GM18868 (cell line): ENCODE results near the gene ALG8.
"Not testable (repeated sequence)": the region's sequence is repeated elsewhere in the genome, so short reads cannot be mapped to it uniquely, and the experiment has no call there.

ENCODE experiments used
- ATAC-seq: cut with Tn5 transposase; IDR thresholded peaks from one replicate; pipeline ENCODE4 v1.9.1; 2021; ENCODE audit warnings: mild to moderate bottlenecking, moderate library complexity; ENCODE audit not compliant: unreplicated experiment

Gene ALG8

DNA sequence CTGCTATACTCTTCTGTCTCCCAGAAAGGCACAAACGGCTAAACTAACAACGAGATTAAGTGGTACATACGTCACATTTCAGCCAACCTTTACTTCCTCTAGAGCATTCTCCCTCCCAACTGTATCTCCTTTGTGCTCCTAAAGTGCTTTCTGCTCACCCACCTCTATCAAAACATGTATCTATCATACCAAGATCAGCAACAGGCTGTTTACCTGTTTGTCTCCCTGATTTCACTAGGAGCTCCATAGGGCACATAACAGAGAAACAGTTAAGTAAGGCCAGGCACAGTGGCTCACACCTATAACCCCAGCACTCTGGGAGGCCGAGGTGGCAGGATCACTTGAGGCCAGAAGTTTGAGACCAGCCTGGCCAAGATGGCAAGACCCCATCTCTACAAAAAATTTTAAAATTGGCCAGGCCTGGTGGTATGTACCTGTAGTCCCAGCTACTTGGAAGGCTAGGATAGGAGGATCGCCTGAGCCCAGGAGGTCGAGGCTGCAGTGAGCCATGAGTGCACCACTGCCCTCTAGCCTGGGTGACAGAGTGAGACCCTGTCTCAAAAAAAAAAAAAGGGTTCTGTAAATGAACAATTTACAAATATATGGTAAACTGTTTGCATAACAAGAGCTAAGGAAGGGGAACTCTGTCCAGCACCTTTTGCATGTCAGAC lies 62.6 kb downstream of the ALG8 start:
- no peak for ATAC-seq

DNA sequence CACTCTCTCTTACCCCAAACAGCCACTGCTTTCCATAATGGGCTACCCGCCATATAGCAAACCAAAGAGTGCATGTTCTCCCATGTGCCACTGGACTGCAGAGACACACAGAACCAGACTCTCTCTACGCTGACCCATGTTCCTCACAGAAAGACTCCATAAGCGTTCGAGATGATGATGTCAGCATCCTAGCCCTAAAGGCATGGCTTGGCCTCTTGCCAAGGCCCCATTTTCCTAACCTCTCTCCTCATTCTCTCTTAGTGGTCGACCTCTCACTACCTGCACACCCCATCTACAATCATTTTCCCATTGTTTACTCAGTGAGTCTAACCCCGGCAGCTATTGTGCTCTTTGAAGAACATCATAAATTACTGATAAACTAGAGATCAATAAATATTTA lies 64.7 kb downstream of the ALG8 start:
- ATAC-seq: no peak

DNA sequence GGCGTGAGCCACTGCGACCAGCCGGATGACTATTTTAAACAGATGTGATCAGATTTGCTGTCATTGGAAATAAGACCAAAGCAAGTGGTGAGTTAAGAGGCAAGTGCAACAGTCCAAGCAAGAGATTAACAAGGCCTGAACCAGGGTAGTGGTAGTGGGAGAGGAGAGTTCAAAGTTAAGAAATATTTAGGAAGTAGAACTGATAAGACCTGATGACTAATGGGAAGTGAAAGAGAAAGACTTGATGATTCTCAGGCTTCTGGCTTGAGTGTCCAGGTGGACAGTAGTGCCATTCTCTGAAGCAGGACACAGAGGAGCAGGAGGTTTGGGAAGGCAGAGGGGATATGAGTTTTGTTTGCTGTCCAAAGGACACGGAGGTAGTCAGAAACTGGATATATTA lies 67.0 kb downstream of the ALG8 start:
- no peak for ATAC-seq

DNA sequence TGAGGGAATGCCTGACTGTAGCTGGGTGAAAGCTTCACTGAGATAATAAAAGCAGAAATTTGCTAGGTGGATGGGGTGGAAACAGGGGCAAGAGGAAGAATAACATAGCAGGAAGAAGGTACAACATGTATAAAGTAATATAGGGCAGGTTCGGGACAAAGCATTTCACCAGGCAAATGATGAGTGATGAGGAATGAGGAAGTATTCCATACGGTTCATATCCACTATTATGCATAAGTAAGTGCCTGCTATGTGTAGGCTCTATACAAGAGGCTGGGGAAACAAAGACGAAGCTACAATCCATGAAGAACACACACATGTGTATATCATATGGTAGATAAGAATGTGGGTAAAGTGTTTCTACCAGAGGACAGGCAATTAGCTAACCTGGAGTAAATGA lies 67.7 kb downstream of the ALG8 start:
- ATAC-seq: no peak

DNA sequence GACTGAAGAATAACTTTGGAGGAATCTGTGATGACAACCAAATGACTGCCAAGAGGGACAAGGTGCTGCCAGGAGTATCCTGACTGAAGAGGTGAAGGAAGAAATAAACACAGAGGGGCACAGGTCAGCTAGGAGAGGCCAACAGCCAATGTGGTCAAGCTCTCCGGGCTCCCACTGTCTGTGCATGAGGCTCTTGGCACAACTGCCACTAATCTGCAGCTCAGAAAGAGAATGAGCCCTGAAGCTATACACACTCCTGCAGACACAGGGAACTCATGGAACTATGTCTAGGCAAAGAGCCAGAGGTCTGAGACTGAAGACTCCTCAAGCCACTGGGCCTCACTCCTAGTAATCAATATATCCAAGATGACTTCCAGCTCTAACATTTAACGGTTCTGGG lies 68.8 kb downstream of the ALG8 start:
- no peak for ATAC-seq

DNA sequence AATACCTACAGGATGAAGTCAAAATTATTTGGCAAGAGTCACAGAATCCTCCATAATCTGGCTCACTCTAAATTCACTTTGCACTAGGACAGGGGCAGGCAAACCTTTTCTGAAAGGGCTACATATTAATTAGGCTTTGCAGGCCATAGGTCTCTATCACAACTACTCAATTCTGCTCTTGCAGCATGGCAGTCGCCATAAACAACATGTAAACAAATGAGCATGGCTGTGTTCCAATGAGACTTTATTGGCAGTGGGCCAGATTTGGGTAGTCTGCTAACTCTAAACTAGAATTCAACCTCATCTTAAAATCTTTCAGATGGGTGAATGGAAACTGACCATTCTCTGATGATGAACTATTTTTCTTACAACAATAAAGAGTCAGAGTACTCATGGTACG lies 70.0 kb downstream of the ALG8 start:
- no peak for ATAC-seq

DNA sequence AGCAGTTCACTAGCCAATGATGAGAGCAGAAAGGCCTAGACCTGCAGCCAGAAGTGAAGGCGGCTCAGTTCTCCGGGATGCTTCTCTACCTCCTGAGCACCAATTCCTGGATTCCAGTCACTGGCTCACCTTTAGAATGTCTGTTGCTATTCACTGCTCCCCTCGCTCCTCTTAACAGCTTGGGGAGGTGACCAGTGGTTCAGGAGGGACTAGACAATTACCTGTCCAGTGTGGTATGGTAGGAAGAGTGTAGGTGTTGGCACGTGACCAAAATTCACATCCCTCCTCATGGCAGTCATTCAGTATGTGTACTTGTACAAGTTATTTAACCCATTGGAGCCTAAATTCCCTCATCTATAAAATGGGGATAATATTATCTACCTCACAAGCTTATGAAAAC lies 71.7 kb downstream of the ALG8 start:
- ATAC-seq: no peak

- no peak for ATAC-seq
These were observed 73.0 kb downstream of the ALG8 start for GRCh38 chr11:78066471-78066870.

DNA sequence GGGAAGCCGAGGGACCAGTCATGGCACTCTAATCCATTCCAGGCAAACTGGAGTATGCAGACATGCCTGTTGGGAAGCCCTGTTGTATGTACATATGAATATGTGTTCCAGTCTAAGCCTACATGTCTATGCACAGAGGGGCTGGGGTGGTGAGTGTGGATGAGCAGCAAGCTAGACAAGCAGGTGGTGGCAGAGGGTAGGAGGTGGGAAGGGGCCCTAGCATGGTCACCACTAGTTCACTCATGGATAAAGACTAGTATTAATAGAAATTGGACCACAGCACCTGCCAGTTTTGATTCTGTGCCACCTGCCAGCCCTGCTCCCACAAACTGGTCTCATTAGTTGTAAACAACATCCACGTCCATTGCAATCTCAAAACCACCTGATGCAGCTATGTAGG lies 74.2 kb downstream of the ALG8 start:
- no peak for ATAC-seq

DNA sequence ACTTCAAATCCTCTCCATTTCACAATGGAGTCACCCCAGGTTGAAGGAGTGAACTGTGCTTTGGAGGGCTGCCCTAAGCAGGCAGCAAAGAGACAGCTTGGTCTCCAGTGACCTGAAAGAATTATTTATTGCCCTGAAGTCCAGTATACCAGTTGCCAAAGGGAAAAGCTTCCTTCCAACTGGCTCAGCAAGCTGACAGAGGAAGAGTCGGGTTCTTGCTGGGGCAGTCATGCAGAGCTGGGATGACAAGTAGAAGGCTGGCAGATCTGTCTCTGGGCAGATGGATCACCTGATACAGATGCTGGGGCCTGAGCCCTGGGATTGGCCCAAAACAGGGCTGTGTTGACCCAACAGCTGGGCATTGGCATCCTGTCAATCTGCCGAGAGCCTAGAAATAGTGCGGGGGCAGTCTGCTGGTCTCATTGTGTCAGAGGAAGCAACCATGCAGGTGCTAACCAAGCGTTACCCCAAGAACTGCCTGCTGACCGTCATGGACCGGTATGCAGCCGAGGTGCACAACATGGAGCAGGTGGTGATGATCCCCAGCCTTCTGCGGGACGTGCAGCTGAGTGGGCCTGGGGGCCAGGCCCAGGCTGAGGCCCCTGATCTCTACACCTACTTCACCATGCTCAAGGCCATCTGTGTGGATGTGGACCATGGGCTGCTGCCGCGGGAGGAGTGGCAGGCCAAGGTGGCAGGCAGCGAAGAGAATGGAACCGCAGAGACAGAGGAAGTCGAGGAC lies 75.8 kb downstream of the ALG8 start, which contains the start of gene THRSP:
THRSP (plus strand) TSS at position 422 of the 742 bp plus-strand sequence; CDS start at position 443, 21 bp downstream.
- no peak for ATAC-seq

GRCh38 chr11:78062671-78063070 lies 76.8 kb downstream of the ALG8 start:
- no peak for ATAC-seq

DNA sequence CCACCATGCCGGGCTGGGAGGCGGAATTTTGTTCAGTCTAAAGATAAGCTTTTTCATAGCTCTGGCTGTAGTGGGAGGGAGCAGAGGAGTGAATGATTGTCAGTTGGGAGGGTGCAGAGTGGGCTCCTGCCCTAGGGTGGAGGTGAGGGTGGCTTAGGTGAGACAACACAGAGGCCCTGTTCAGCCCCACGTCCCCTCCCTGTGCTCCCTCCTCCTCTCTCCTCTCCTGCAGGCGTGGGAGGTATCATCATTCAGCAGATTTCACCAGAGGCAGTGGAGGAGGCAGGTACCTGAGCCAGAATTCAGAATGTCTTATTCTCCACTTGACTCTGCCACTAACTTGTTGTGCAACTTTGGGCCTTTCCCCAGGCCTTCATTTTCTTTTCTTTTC lies 77.5 kb downstream of the ALG8 start:
- no peak for ATAC-seq

DNA sequence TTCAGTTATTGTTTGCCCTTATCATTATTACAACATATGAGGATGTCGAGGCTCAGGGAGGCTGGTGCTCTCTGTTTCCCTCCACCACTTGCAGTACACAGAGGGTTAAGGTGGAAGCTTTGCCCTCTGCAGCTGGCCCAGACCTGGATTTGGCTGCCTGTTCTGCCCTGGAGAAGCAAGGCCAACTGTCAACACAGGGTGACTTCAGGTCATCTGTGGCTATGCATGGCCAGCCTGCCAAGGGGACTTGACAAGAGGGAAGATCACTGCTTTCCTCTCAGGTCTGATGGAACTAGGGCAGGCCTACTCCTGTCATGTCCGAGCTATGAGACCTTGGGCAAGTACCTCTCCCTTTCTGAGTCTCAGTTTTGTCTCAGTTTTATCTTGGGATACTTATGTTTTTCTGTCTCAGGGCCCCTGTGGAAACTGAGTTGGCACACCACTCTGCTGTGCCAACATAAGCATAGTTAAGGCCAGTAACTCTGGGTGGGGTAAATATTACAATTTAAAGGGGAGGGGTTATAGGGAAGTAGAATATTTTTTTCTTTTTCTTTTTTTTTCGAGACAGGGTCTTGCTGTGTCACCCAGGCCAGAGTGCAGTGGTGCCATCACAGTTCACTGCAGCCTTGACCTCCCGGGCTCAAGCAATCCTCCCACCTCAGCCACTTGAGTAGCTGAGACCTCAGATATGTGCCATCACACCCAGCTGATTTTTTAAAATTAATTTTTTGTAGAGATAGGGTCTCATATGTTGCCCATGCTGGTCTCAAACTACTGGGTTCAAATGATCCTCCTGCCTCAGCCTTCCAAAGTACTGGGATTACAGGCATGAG lies 78.1 kb downstream of the ALG8 start:
- no peak for ATAC-seq

DNA sequence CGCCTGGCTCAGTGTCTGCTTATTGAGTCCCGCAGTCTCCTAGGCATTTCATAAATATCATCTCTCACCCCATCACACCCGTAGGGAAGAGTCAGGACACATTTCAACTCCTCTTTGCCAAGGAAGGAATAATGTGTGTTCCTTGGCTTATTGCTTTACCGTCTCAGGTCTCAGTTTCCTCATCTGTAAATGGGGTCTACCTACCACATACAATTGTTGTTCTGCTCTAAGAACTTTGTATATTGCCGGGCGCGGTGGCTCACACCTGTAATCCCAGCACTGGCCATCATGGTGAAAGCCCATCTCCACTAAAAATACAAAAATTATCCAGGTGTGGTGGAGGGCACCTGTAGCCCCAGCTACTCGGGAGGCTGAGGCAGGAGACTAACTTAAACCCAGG lies 78.9 kb downstream of the ALG8 start:
- no peak for ATAC-seq

- ATAC-seq: not testable (repeated sequence)
These were observed 79.6 kb downstream of the ALG8 start for GRCh38 chr11:78059749-78060328.

DNA sequence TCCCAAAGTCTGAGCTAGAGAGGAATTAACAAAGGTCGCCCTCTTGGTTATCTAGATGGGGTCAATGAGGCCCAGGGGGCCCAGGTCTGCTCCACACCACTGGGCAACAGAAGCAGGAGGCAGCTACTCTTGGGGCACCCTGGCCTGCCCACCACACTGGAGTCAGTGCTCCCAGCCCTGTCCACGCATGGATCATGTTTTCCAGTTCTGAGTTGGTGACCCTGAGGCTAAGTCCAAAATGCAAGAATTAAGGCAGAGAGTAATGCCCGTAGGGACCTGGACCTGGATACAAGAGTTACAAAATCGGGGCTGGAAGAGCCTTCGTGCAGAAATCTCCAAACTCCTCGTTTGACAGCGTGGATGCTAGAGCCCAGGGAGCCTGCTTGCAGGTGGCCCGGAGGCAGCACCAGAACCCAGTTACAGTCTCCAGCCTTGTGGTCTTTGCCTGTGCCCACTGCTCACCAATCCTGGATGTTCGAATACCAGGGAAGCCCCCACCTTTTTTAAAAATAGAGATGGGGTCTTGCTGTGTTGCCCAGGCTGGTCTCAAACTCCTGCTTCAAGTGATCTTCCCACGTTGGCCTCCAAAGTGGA lies 81.9 kb downstream of the ALG8 start:
- ATAC-seq: no peak

GRCh38 chr11:78056093-78056492 lies 83.3 kb downstream of the ALG8 start:
- no peak for ATAC-seq

- no peak for ATAC-seq
These were observed 84.5 kb downstream of the ALG8 start for GRCh38 chr11:78054971-78055370.

DNA sequence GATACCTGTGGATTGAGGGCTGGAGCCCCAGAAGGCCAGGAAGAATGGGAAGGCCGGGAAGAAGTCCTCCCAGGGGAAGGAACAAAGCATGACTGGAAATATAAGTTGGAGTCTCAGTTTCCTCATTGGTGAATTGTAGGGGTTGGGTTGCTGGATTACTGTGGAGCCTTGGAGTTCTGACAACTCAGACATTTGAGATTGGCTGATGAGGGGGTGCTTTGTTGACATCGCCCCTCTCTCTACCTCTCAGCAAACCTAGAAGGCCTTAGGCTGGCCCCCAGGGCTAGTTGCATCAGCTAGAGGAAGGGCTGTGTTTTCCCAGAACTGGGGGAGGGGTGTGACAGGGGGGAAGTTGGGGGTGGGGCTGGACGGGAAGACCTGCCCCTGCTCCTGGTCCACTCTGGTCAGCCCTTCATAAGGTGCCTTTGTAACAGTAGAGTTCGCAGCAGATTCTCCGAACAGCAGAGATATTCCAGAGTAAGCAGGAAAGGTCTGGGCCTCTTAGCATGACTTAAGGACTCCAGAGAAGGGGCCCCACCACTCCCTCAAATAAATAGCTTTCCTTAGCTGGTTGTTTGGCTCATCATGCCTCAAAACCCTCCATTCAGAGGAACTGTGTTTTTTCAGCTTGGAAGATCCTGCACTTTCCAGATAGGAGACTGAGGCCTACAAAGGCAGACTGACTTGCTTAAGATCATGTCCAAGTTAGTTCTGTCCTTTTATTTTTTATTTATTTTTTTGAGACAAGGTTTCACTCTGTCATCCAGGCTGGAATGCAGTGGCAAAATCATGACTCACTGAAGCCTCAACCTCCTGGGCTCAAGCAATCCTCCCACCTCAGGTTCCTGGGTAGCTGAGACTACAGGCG lies 88.2 kb downstream of the ALG8 start:
- ATAC-seq: no peak
